Activated CD8-positive, alpha-beta T cell treated with anti-CD3 and anti-CD28 coated beads, Interleukin-2, amount 10 ng/mL, durations not matched to agents 7 days and 5 days (primary cell): ENCODE measurements around the gene PLEKHH3. TPM values are rescaled to one million over a fixed set of nuclear protein-coding genes. Genes with fewer than 3 reads are reported as not detected.
"Not testable (repeated sequence)": the region's sequence is repeated elsewhere in the genome, so short reads cannot be mapped to it uniquely, and the experiment has no call there.

Experiments
- ATAC-seq: fragments of 150-1000 bp; cut with Tn5 transposase; one replicate; pipeline ENCODE4 v1.10.0; 2021; ENCODE audit warnings: moderate library complexity
- CTCF ChIA-PET: fragments of 350-600 bp; sonication (Branson Sonifier 250); formaldehyde crosslinking; loops from one replicate; lab custom pipeline; 2021; ENCODE audit warnings: antibody characterized with exemption; lab: Charles Lee
- POLR2A ChIA-PET: fragments of 350-600 bp; sonication (Branson Sonifier 250); formaldehyde crosslinking; loops from one replicate; lab custom pipeline; 2021; ENCODE audit warnings: antibody characterized with exemption; lab: Charles Lee
- DNase-seq: peaks from one replicate; pipeline ENCODE4 v3.0.0-alpha.2; 2020
- H3K27ac Mint-ChIP-seq: one replicate; pipeline ENCODE4 v1.8.0; 2021; ENCODE audit warnings: mild to moderate bottlenecking, mixed read lengths
- H3K27me3 Mint-ChIP-seq: one replicate; pipeline ENCODE4 v1.8.0; 2021; ENCODE audit warnings: low read depth, mixed read lengths
- H3K36me3 Mint-ChIP-seq: one replicate; pipeline ENCODE4 v1.8.0; 2021; ENCODE audit warnings: low read depth, mixed read lengths
- H3K4me1 Mint-ChIP-seq: one replicate; pipeline ENCODE4 v1.8.0; 2021; ENCODE audit warnings: low read depth, mixed read lengths
- H3K4me3 Mint-ChIP-seq: one replicate; pipeline ENCODE4 v1.8.0; 2021; ENCODE audit warnings: mild to moderate bottlenecking, mixed read lengths
- H3K9me3 Mint-ChIP-seq: one replicate; pipeline ENCODE4 v1.8.0; 2022; ENCODE audit warnings: mixed read lengths; ENCODE audit not compliant: insufficient read depth
- microRNA-seq: library from miRNA; unstranded; fragments of <30 nt; microRNA quantifications from one replicate; pipeline ENCODE4 v1.2.0, GENCODE V29; 2022
- total RNA-seq, 2 experiments: library from RNA; stranded (reverse); gene quantifications; one replicate each; pipeline ENCODE4 v1.2.3, GENCODE V29; 2021

The PLEKHH3 gene
- total RNA-seq, 2 experiments from 2014 or later, result 0.79 to 1.2 TPM

DNA sequence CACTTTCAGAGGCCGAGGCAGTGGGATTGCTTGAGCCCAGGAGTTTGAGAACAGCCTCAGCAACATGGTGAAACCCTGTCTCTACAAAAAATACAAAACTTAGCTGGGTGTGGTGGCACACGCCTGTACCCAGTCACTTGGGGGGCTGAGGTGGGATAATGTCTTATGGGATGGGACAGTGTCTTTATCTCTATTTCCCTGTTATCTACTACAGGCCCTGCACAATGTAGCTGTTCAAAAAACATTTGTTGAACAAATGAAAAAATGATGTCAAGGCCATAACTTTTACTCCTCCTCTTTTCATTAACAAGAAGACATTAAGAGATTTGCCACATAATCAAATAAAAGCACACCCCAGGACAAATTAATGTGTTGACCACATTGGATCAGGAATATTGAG is 53.5 kb downstream of the PLEKHH3 start:
- ChIA-PET POLR2A (interaction anchor here (0.6 kb wide), 1 partner anchor 473 kb away, joined by 3 read pairs; no protein-coding TSS in a partner anchor), CTCF (interaction anchor here (0.7 to 2.3 kb wide), 2 partner anchors 14 to 60 kb away, joined by 3 to 7 read pairs; partner anchors contain the start of genes RETREG3 and TUBG1)
- ATAC-seq (no peak), DNase-seq (no peak)
- Mint-ChIP-seq H3K9me3 (no peaks in the 10 kb centered on the region), H3K27ac (no peak overlapping the region), H3K4me1 (peaks cover 8% of the 10 kb centered on the region), H3K27me3 (peaks cover 2% of the 10 kb centered on the region), H3K36me3 (no peaks in the 10 kb centered on the region), H3K4me3 (no peak overlapping the region)

DNA sequence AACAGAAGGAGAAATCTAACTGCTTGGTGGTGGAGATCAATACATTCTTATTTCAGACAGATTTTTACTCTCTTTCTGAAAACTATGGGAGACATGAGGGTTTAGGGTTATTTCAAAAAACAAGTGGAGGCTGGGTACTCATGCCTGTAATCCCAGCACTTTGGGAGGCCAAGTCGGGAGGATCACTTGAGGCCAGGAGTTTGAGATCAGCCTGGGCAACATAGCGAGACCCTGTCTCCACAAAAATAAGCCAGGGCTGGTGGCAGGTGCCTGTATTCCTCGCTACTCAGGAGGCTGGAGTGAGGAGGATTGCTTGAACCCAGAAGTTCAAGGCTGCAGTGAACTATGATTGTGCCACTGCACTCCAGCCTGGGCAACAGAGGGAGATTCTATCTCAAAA is 54.8 kb downstream of the PLEKHH3 start:
- DNase-seq, ATAC-seq, H3K27ac Mint-ChIP-seq, H3K4me3 Mint-ChIP-seq, POLR2A ChIA-PET, H3K36me3 Mint-ChIP-seq, CTCF ChIA-PET, H3K27me3 Mint-ChIP-seq, H3K9me3 Mint-ChIP-seq: not testable (repeated sequence)
- H3K4me1 Mint-ChIP-seq, result peaks cover 15% of the 10 kb centered on the region

DNA sequence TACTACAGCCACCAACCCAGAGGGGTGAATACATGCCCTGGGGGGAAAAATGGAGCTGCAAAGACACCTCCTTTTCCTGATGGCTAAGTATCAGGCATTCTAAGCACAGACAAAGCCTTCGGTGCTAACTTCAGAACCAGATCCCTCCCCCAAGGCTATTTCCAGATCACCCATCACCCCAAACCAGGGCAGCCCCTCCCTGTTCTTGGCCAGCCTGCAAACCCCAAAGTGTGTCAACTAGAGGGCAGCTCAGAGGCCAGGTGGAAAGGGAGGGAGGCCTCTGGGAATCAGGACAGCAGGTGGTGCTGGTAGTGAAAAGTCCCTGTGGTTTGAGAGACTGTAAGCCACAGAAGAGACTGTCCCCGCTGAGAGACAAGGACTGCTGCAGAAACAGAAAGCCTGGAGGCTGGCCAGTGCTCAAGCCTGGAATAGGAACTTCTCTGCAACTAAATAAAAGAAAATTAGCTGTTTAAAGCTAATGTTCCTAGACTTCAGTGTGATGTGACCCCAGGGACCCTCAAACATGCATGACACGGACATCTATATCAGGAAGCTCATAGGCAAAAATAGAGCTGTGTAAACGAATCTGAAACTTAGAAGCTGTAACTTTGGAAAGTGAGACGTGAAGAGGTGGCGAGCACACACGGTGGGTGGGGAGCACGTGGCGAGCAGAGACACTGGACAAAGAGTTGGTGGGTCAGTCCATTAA is 58.2 kb downstream of the PLEKHH3 start:
- DNase-seq (peak; percentile 26), ATAC-seq (peak; percentile 56)
- peak overlapping the region; percentile 5 for H3K27ac Mint-ChIP-seq
- H3K4me3 Mint-ChIP-seq, result no peak overlapping the region
- CTCF ChIA-PET, result interaction anchor here (0.8 to 3.3 kb wide), 5 partner anchors 10 to 205 kb away, joined by 3 to 12 read pairs (median 7); partner anchors contain the start of genes BECN1, PSMC3IP, RETREG3 and TUBG1
- H3K4me1 Mint-ChIP-seq, result peaks cover 15% of the 10 kb centered on the region
- peaks cover 2% of the 10 kb centered on the region for H3K27me3 Mint-ChIP-seq
- no peaks in the 10 kb centered on the region for H3K9me3 Mint-ChIP-seq
- peaks cover 21% of the 10 kb centered on the region for H3K36me3 Mint-ChIP-seq
- POLR2A ChIA-PET, result interaction anchor here (0.6 to 3.2 kb wide), 2 partner anchors 9 to 258 kb away, joined by 3 to 14 read pairs; partner anchors contain the start of genes RETREG3 and TUBG1

DNA sequence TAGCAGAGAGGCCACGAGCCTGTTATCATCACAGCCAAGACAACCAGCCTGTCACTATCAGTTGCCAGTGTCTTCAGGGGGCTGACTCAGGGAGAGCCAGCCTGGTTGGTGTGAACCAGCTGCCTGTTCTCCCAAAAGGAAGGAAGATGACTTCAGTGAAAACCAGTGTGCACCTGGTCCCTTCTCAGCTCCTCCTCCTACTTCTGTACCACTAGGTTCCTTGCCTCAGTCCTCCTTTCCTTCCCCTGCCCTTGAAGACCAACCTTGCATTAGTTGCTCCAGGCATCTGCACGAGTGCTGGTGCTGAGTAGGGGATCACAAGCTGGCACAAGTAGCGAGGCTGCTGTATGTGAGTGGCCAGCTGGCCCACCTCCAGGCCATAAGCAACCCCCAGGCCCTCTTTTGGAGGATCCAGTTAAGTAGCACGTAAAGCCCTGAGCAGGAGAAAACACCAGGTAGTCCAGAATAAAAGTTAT is 58.8 kb downstream of the PLEKHH3 start:
- H3K27ac Mint-ChIP-seq, result no peak overlapping the region
- no peaks in the 10 kb centered on the region for H3K9me3 Mint-ChIP-seq
- DNase-seq, result no peak
- H3K4me3 Mint-ChIP-seq, result no peak overlapping the region
- peaks cover 24% of the 10 kb centered on the region for H3K36me3 Mint-ChIP-seq
- H3K27me3 Mint-ChIP-seq, result peaks cover 2% of the 10 kb centered on the region
- CTCF ChIA-PET, result interaction anchor here (0.8 to 3.3 kb wide), 5 partner anchors 9 to 206 kb away, joined by 3 to 12 read pairs (median 7); partner anchors contain the start of genes BECN1, PSMC3IP, RETREG3 and TUBG1
- ATAC-seq, result no peak
- peaks cover 15% of the 10 kb centered on the region for H3K4me1 Mint-ChIP-seq
- POLR2A ChIA-PET, result interaction anchor here (0.6 to 3.2 kb wide), 2 partner anchors 9 to 259 kb away, joined by 3 to 14 read pairs; partner anchors contain the start of genes RETREG3 and TUBG1

Small RNA genes within 50 kb of the gene (microRNA-seq; reads per million reads assigned to microRNA genes)
- gene MIR6780A, result not detected

Other genes starting within 250 kb of the PLEKHH3 start
- gene ATP6V0A1, start 218.1 kb downstream of the PLEKHH3 start, total RNA-seq, result 1 to 10 TPM; 2.1 to 2.2 TPM
- 10 to 100 TPM; 19.3 to 20.5 TPM for gene NAGLU, start 140.8 kb downstream of the PLEKHH3 start, total RNA-seq
- under 1 TPM; 0.53 to 0.60 TPM for gene HSD17B1, start 124.1 kb downstream of the PLEKHH3 start, total RNA-seq
- gene COASY, start 114.8 kb downstream of the PLEKHH3 start, total RNA-seq, result 10 to 100 TPM; 54.8 to 62.1 TPM
- gene MLX, start 109.9 kb downstream of the PLEKHH3 start, total RNA-seq, result 10 to 100 TPM; 65.8 to 65.9 TPM
- gene PSMC3IP, start 99.3 kb downstream of the PLEKHH3 start, total RNA-seq, result 10 to 100 TPM; 19.2 to 21.8 TPM
- 10 to 100 TPM; 53.6 to 54.7 TPM for gene RETREG3, start 67.6 kb downstream of the PLEKHH3 start, total RNA-seq
- 10 to 100 TPM; 82.3 to 83.4 TPM for gene TUBG1, start 67.3 kb downstream of the PLEKHH3 start, total RNA-seq
- gene TUBG2, start 17.7 kb downstream of the PLEKHH3 start, total RNA-seq, result 1 to 10 TPM; 8.0 to 8.1 TPM
- gene CCR10, start 4.8 kb upstream of the PLEKHH3 start, total RNA-seq, result under 1 TPM; 0.13 to 0.29 TPM
- under 1 TPM; 0.71 to 0.78 TPM for gene CNTNAP1, start 5.5 kb upstream of the PLEKHH3 start, total RNA-seq
- gene EZH1, start 68.0 kb upstream of the PLEKHH3 start, total RNA-seq, result 10 to 100 TPM; 32.4 to 37.7 TPM
- gene RAMP2, start 84.2 kb upstream of the PLEKHH3 start, total RNA-seq, result not detected
- gene VPS25, start 96.5 kb upstream of the PLEKHH3 start, total RNA-seq, result 10 to 100 TPM; 67.8 to 70.5 TPM
- gene WNK4, start 103.6 kb upstream of the PLEKHH3 start, total RNA-seq, result under 1 TPM; 0.37 to 0.66 TPM
- gene COA3, start 121.7 kb upstream of the PLEKHH3 start, total RNA-seq, result 10 to 100 TPM; 41.4 to 41.5 TPM
- not detected for gene CNTD1, start 121.9 kb upstream of the PLEKHH3 start, total RNA-seq
- 10 to 100 TPM; 86.7 to 89.7 TPM for gene BECN1, start 147.3 kb upstream of the PLEKHH3 start, total RNA-seq
- 100 to 1,000 TPM; 141 to 145 TPM for gene PSME3, start 156.4 kb upstream of the PLEKHH3 start, total RNA-seq
- gene AOC2, start 167.6 kb upstream of the PLEKHH3 start, total RNA-seq, result 1 to 10 TPM; 2.0 to 2.1 TPM
- gene AOC3, start 174.2 kb upstream of the PLEKHH3 start, total RNA-seq, result 1 to 10 TPM; 1.0 to 1.4 TPM
- not detected for gene G6PC1, start 223.8 kb upstream of the PLEKHH3 start, total RNA-seq